Breast epithelium (tissue), 3 donors: ENCODE data around the gene PCSK1.

Source experiments
- POLR2A ChIP-seq: fragments of 450-650 bp; IDR thresholded peaks from one replicate; pipeline ENCODE4 v1.6.1; 2016; ENCODE audit warnings: antibody characterized with exemption, mild to moderate bottlenecking, moderate library complexity
- POLR2AphosphoS5 ChIP-seq, 3 donors: sonication (generic); formaldehyde crosslinking; IDR thresholded peaks; one replicate each; pipeline ENCODE4 v1.6.1; 2017; ENCODE audit warnings: antibody characterized with exemption in 3 of 3
- TF ChIP-seq, protein P1 (sequence below), 3 donors: fragments of 450-650 bp; IDR thresholded peaks; one replicate each; pipeline ENCODE4 v1.5.1; 2016 to 2017; ENCODE audit warnings: antibody characterized with exemption in 3 of 3, mild to moderate bottlenecking in 3 of 3, moderate library complexity in 3 of 3

DNA sequence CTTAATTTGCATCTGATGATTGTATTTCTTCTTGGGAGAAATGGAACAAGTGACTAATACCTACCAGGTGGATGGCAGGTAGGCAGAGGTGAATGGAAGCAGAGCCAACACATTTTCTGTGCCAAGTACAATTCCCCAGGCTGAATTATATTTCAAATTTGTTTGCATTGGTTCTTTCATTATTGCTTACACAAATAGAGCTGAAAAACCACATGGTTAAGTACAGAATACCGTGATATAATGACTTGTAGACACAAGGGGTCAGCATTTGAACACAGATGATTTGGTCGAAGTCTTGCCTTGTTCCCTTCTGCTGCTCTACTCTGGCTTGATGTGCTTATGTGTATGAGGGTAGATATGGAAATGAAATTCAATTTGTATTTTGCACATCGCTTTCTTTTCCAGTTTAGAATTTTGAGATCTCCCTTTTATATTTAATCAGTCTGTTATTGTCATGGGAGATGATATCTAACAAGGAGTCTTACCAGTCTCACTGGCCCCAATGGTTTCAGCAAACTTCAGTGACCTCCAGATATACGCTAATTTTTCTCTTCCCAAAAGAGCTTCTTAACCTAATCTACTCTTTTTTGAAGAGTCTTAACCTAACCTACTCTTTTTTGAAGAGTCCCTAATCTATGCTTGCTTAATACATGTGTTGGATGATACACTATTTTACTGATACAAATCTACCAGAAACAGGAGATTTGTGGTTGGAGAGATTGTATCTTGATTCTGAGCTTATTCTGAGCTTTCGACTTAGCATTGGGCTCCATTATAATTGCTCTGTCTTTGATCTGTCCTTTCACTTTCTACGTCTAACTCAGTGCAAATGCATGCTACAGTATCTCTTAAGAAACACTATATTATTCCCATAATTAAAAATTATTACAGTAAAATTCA is 88.1 kb downstream of the PCSK1 start:
- TF ChIP-seq POLR2A: no peak
- TF ChIP-seq, protein P1, sequence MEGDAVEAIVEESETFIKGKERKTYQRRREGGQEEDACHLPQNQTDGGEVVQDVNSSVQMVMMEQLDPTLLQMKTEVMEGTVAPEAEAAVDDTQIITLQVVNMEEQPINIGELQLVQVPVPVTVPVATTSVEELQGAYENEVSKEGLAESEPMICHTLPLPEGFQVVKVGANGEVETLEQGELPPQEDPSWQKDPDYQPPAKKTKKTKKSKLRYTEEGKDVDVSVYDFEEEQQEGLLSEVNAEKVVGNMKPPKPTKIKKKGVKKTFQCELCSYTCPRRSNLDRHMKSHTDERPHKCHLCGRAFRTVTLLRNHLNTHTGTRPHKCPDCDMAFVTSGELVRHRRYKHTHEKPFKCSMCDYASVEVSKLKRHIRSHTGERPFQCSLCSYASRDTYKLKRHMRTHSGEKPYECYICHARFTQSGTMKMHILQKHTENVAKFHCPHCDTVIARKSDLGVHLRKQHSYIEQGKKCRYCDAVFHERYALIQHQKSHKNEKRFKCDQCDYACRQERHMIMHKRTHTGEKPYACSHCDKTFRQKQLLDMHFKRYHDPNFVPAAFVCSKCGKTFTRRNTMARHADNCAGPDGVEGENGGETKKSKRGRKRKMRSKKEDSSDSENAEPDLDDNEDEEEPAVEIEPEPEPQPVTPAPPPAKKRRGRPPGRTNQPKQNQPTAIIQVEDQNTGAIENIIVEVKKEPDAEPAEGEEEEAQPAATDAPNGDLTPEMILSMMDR (IDR thresholded peaks at IDR 0.05): peak; percentile 45 to 72 (median 58)
- no peak for TF ChIP-seq POLR2AphosphoS5 (IDR thresholded peaks at IDR 0.05)
